ENCODE results near the gene TMEM219. TPM values are rescaled to one million over a fixed set of nuclear protein-coding genes. Genes with fewer than 3 reads are reported as not detected.

TMEM219 gene
- total RNA-seq, result 76.5 and 105 TPM in 2 replicates

GRCh38 chr16:29961479-29962343 is at the start of gene TMEM219:
Gene TMEM219, plus strand, starts transcription at chr16:29962079. Its CDS starts 1,065 bp downstream, at chr16:29963144.

GRCh38 chr16:29925781-29926710 is 35.8 kb upstream of the TMEM219 start, which contains the start of gene KCTD13:
Gene KCTD13, minus strand, starts transcription at chr16:29926226. Its CDS starts 193 bp downstream, at chr16:29926033.

DNA sequence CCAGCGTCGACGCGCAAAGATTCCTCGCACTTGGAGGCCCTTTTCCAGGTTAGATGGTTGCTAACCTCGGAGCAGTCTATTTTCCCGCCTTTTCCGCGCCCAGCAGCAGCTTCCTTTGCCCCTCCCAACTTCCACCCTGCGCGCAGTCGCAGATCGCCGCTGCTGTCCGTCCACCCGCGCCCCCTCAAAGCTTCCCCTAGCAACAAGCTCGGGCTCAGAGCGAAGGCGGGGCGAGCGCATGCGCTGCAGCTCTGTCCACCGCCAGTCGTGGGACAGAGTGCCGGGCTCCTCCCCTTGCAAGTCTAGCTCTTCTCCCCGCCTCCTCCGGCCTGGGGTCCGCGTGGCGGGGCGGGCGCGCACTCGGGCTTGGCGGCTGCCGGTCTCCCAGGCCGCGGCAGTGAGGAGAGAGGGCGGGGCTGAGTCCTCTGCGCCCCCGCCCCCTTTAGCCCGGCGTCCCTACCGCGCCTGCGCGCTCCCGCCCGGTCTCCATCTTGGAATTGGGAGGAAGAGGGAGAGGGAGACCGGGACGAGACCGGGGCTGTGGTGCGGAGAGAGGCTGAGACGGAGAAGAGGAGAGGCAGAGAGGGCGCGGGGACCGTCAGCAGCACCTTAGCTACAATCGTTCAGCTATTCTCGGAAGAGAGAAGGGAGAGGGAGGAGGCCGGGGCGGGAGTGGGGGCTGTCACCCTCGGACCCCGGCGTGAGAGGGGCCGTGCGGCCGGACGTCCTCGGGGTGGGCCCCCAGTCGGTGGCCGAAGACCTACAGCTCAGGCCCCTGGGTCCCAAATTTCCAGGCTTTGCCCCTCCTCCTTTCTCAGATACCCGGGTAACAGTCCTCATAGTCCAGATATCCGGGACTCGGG is 11.7 kb downstream of the TMEM219 start, which contains the start of gene TAOK2:
Gene TAOK2 (plus strand): TSS at position 485 of the 863 bp plus-strand sequence. CDS start 3,905 bp downstream, outside the sequence.

DNA sequence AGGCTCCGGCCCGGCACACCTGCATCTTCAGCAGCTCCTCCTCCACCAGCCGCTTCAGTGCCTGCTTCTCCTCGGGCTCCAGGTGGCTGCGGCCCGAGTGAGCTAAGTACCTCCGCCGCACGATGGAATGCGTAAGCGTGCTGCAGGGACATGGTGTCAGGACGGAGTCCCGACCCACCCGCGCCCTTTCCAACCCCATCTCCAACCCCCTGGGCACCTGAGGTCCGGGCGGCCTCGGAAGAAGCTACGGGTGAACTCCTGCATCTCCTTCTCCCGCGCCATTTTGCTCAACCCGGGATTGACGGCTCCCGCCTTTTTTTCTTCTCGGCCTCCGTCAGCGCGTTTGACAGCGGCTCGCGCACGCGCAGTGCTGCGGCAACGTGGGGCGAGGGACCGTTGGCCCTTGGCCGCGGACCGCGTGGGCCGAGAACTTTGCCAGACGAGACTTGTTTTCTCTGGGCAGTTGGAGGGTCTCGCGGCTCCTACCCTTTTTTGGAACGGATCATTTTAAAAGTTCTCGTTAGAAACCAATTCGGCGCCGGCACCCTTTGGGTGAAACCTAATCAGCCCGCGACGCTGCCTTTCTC is 33.5 kb downstream of the TMEM219 start, which contains the start of gene HIRIP3:
Gene HIRIP3 (minus strand): TSS at position 294 of the 587 bp plus-strand sequence. CDS start 12 bp downstream, at position 282.

GRCh38 chr16:29995911-29996765 is 34.3 kb downstream of the TMEM219 start, which contains the start of gene INO80E:
Gene INO80E, plus strand, starts transcription at chr16:29996241. Its CDS starts 70 bp downstream, at chr16:29996311.

DNA sequence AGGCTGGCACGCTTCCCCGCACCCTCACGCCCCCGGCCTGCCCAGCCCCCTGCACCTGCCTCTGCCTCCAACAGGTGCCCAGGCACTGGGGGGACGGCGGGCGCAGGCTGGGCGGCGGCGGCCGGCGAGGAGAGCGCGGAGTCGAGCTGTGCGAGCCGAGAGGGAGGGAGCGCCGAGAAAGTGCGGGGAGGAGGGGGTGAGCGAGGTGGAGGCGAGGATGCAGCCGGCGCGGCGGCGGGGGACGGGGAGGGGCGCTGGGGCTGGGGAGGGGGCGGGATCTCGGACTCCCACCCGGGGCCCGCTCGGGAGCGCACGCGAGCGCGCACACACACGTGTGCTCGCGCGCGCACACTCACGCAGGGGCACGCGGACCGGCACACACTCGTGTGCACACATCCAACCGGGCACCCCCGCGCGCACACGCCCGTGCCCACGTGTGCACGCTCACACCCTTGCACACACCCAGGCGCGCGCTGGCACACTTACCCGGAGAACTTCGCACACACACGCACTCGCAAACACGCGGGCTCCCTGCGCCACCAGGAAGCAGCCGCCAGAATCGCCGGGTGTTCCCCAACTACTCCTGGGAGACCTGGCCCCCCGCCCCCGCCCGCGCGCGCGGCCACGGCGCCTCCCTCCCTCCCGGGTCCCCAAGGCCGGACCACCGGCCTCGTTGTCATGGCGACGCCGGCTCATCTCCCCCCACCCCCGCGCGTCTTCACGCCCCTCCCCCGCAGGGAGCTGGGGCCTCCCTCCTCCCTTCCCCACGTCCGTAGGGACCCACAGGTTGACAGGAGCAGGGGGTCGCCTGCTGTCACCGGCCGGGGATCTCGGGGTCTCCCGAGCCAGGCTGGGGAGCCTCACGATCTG is 49.2 kb downstream of the TMEM219 start, which contains the start of gene DOC2A:
Gene DOC2A (minus strand): TSS at position 184 of the 870 bp plus-strand sequence. CDS start 805 bp downstream, outside the sequence.

Other genes starting within 250 kb of the TMEM219 start
- not detected in 2 replicates for gene C16orf54, start 216.1 kb upstream of the TMEM219 start, total RNA-seq
- gene ZG16, start 183.8 kb upstream of the TMEM219 start, total RNA-seq, result not detected in 2 replicates
- 7.3 and 78.8 TPM in 2 replicates for gene KIF22, start 171.3 kb upstream of the TMEM219 start, total RNA-seq
- 116 and 157 TPM in 2 replicates for gene MAZ, start 155.6 kb upstream of the TMEM219 start, total RNA-seq
- gene PRRT2, start 149.9 kb upstream of the TMEM219 start, total RNA-seq, result 3.6 and 6.0 TPM in 2 replicates
- gene PAGR1, start 145.9 kb upstream of the TMEM219 start, total RNA-seq, result 19.4 and 30.4 TPM in 2 replicates
- 684 and 723 TPM in 2 replicates for gene MVP, start 141.6 kb upstream of the TMEM219 start, total RNA-seq
- gene CDIPT, start 98.9 kb upstream of the TMEM219 start, total RNA-seq, result 69.4 and 169 TPM in 2 replicates
- 4.1 and 21.5 TPM in 2 replicates for gene SEZ6L2, start 62.5 kb upstream of the TMEM219 start, total RNA-seq
- gene ASPHD1, start 61.6 kb upstream of the TMEM219 start, total RNA-seq, result 6.5 and 7.7 TPM in 2 replicates
- 9.9 and 12.5 TPM in 2 replicates for gene KCTD13, start 35.9 kb upstream of the TMEM219 start, total RNA-seq
- gene TAOK2, start 11.8 kb downstream of the TMEM219 start, total RNA-seq, result 59.2 and 87.8 TPM in 2 replicates
- 5.8 and 11.8 TPM in 2 replicates for gene HIRIP3, start 33.5 kb downstream of the TMEM219 start, total RNA-seq
- gene INO80E, start 34.2 kb downstream of the TMEM219 start, total RNA-seq, result 19.7 and 26.9 TPM in 2 replicates
- 1.2 TPM in 1 of 2 replicates, not detected in the other for gene DOC2A, start 48.9 kb downstream of the TMEM219 start, total RNA-seq
- gene C16orf92, start 61.1 kb downstream of the TMEM219 start, total RNA-seq, result not detected in 2 replicates
- not detected in 2 replicates for gene TLCD3B, start 69.2 kb downstream of the TMEM219 start, total RNA-seq
- gene ALDOA, start 103.7 kb downstream of the TMEM219 start, total RNA-seq, result 770 and 1,149 TPM in 2 replicates
- gene PPP4C, start 113.9 kb downstream of the TMEM219 start, total RNA-seq, result 201 and 205 TPM in 2 replicates
- under 0.01 and 0.33 TPM in 2 replicates for gene TBX6, start 129.8 kb downstream of the TMEM219 start, total RNA-seq
- gene YPEL3, start 134.1 kb downstream of the TMEM219 start, total RNA-seq, result 9.9 and 25.8 TPM in 2 replicates
- gene GDPD3, start 151.5 kb downstream of the TMEM219 start, total RNA-seq, result 1.6 and 2.6 TPM in 2 replicates
- 40.4 and 108 TPM in 2 replicates for gene MAPK3, start 161.1 kb downstream of the TMEM219 start, total RNA-seq
- gene CORO1A, start 221.5 kb downstream of the TMEM219 start, total RNA-seq, result 0.50 and 2.6 TPM in 2 replicates
- 14.9 and 139 TPM in 2 replicates for gene BOLA2B, start 231.6 kb downstream of the TMEM219 start, total RNA-seq
- gene SLX1A, start 231.8 kb downstream of the TMEM219 start, total RNA-seq, result 35.9 and 55.4 TPM in 2 replicates
- gene SULT1A3, start 237.2 kb downstream of the TMEM219 start, total RNA-seq, result 5.2 and 8.6 TPM in 2 replicates